Memory B cell (primary cell): ENCODE results near the gene KLRD1.
A peak's percentile ranks its signal among the peaks of the same experiment; 100 is the strongest.
"Not testable (repeated sequence)": the region's sequence is repeated elsewhere in the genome, so short reads cannot be mapped to it uniquely, and the experiment has no call there.

Experiments used
- ATAC-seq: fragments of 150-1000 bp; cut with Tn5 transposase; 2 replicates; pipeline ENCODE4 v1.10.0; 2021; ENCODE audit warnings: low read depth, mild to moderate bottlenecking, moderate library complexity
- DNase-seq, 2 donors: peaks; one replicate each; pipeline ENCODE4 v3.0.0; 2022; ENCODE audit warnings: low spot score in 2 of 2
- H3K27ac Mint-ChIP-seq: one replicate; pipeline ENCODE4 v1.8.0; 2022; ENCODE audit warnings: mild to moderate bottlenecking, moderate library complexity, mixed read lengths
- H3K27me3 Mint-ChIP-seq: one replicate; pipeline ENCODE4 v1.8.0; 2022; ENCODE audit warnings: mixed read lengths
- H3K36me3 Mint-ChIP-seq: one replicate; pipeline ENCODE4 v1.8.0; 2022; ENCODE audit warnings: mild to moderate bottlenecking, mixed read lengths
- H3K4me1 Mint-ChIP-seq: one replicate; pipeline ENCODE4 v1.8.0; 2022; ENCODE audit warnings: mixed read lengths
- H3K4me3 Mint-ChIP-seq: one replicate; pipeline ENCODE4 v1.8.0; 2022; ENCODE audit warnings: mild to moderate bottlenecking, moderate library complexity, mixed read lengths
- H3K9me3 Mint-ChIP-seq: one replicate; pipeline ENCODE4 v1.8.0; 2022; ENCODE audit warnings: mixed read lengths

KLRD1 gene

DNA sequence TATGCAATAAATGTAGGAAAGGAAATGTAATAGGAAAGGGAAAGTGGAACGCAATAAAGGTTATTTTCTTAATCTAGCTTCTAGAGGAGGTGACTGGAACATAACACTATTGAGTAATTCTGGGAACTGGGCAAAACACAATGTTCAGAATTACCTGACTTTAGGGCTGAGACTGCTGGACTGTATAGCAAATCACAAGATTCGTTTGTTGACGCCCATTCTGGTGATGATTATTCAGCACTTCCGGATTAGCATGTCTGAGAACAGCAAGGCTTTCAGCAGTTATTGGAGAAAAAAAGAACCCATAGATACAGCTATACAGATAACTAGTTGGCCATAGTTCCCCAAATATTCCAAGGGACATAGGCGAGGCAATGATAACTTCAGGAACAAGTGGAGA, 2.3 kb upstream of the KLRD1 start:
- Mint-ChIP-seq H3K36me3 (no peaks in the 10 kb centered on the region), H3K4me3 (no peak overlapping the region), H3K9me3 (no peaks in the 10 kb centered on the region), H3K27me3 (no peaks in the 10 kb centered on the region), H3K4me1 (no peaks in the 10 kb centered on the region), H3K27ac (no peak overlapping the region)
- no peak for DNase-seq
- ATAC-seq: no peak

GRCh38 chr12:10310926-10311720, 3.5 kb downstream of the KLRD1 start:
- H3K36me3 Mint-ChIP-seq: no peaks in the 10 kb centered on the region
- no peak overlapping the region for H3K27ac Mint-ChIP-seq
- no peak overlapping the region for H3K4me3 Mint-ChIP-seq
- no peak for ATAC-seq
- H3K4me1 Mint-ChIP-seq: no peaks in the 10 kb centered on the region
- no peaks in the 10 kb centered on the region for H3K9me3 Mint-ChIP-seq
- no peaks in the 10 kb centered on the region for H3K27me3 Mint-ChIP-seq
- no peak for DNase-seq

DNA sequence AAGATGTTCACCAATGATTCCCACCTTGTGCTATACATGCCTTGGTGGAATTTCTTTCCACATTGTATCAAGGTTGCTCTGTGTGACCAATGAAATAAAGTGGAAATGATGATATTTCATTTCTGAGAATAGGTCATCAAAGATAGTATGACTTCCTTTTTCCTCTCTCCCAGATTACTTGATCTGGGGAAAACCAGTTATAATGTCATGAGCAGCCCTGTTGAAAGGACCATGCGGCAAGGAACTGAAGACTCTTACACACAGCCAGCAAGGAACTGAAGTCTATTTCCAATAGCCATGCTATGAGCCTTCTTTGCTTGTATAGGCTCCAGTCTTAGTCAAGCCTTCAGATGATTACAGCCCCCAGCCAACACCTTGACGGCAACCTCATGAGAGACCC, 11.7 kb downstream of the KLRD1 start:
- H3K9me3 Mint-ChIP-seq: no peaks in the 10 kb centered on the region
- ATAC-seq (no peak), DNase-seq (no peak)
- H3K27me3 Mint-ChIP-seq: peaks cover 5% of the 10 kb centered on the region
- no peaks in the 10 kb centered on the region for H3K36me3 Mint-ChIP-seq
- no peaks in the 10 kb centered on the region for H3K4me1 Mint-ChIP-seq
- no peak overlapping the region for H3K4me3 Mint-ChIP-seq
- no peak overlapping the region for H3K27ac Mint-ChIP-seq

DNA sequence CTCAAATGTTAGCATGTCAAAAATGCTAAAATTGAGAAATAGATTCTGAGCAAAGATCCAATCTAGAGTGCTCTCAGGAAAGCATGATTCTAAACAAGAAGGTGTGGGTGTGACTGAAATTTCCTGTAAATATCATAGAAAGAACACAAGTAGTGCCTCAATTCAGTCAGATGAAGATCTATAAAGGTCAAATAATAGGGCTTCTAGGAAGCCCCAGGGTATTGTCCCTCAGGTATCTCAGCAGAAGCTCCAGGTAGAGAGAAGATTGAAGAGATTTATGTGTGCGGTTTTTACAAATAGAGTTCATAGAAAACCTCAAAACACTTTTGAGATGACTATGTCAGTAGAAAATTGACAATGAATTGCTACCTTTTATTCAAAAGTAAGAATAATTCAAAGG, 13.0 kb downstream of the KLRD1 start:
- Mint-ChIP-seq H3K4me3 (no peak overlapping the region), H3K9me3 (no peaks in the 10 kb centered on the region), H3K27me3 (peaks cover 6% of the 10 kb centered on the region), H3K4me1 (no peaks in the 10 kb centered on the region), H3K27ac (no peak overlapping the region), H3K36me3 (no peaks in the 10 kb centered on the region)
- ATAC-seq (no peak), DNase-seq (no peak)

DNA sequence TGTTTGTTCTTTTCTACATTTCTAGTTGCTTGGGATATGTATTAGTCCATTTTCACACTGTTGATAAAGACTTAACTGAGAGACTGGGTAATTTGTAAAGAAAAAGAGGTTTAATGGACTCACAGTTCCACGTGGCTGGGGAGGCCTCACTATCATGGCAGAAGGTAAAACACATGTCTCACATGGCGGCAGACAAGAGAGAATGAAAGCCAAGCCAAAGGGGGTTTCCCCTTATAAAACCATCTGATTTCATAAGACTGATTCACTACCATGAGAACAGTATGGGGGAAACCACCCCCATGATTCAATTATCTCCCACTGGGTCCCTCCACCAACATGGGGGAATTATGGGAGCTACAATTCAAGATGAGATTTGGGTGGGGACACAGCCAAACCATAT, 21.0 kb downstream of the KLRD1 start:
- not testable (repeated sequence) for H3K4me1 Mint-ChIP-seq, H3K27ac Mint-ChIP-seq, H3K36me3 Mint-ChIP-seq, H3K9me3 Mint-ChIP-seq, DNase-seq, H3K27me3 Mint-ChIP-seq, ATAC-seq, H3K4me3 Mint-ChIP-seq

DNA sequence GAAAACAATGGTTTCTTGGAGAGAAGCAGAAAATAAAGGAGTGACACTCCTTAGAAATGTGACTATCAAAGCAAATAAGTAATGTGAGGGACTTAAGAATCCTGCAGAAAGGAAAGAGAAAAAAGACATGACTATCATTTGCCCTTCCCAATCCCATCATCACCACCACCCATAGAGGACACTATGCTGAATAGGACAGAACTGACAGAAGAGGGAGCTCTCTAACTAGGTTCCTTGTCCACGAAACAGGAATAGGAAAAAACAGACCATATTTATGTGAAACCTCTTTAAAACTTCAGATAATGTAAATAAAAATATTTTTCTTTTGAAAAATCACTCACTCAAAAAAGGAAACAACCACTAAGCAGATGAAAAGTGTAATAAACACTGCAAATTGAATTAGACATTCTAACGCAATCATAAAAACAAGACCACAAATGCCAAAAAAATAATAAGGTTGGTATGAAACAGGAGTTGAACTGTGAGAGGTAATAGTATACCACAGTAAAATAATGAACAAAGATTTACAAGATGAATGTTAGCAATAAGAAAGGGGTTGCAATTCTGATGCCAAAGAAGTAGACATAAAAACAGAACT, 24.1 kb downstream of the KLRD1 start:
- Mint-ChIP-seq H3K4me1 (no peaks in the 10 kb centered on the region), H3K9me3 (peaks cover 2% of the 10 kb centered on the region), H3K4me3 (no peak overlapping the region), H3K27ac (no peak overlapping the region), H3K27me3 (no peaks in the 10 kb centered on the region), H3K36me3 (no peaks in the 10 kb centered on the region)
- ATAC-seq (peak; percentile 62), DNase-seq (peak in 1 of 2 donors; percentile 12)

GRCh38 chr12:10336196-10336595, 28.5 kb downstream of the KLRD1 start:
- ATAC-seq, H3K36me3 Mint-ChIP-seq: not testable (repeated sequence)

DNA sequence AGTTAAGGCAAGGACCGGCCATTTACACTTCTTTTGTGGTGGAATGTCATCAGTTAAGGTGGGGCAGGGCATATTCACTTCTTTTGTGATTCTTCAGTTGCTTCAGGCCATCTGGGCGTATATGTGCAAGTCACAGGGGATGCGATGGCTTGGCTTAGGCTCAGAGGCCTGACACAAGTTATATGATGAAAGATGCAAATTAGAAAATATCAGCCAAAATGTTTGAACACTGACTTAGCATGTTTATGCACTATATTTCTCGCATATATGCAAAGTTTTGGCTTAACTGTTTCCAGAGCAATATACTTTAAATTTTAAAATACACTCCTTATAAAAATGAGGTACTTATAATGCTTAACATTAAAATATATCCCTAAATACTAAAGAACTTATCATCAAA, 30.8 kb downstream of the KLRD1 start:
- not testable (repeated sequence) for ATAC-seq, H3K4me3 Mint-ChIP-seq, H3K27ac Mint-ChIP-seq, H3K36me3 Mint-ChIP-seq, DNase-seq, H3K9me3 Mint-ChIP-seq, H3K4me1 Mint-ChIP-seq, H3K27me3 Mint-ChIP-seq

More at GRCh38 chr12:10336196-10336595, 28.5 kb downstream of the KLRD1 start:
- H3K9me3 Mint-ChIP-seq, DNase-seq, H3K4me3 Mint-ChIP-seq, H3K27ac Mint-ChIP-seq, H3K27me3 Mint-ChIP-seq, H3K4me1 Mint-ChIP-seq: not testable (repeated sequence)

- DNase-seq: no peak
- no peak overlapping the region for H3K4me3 Mint-ChIP-seq
- H3K27me3 Mint-ChIP-seq: no peaks in the 10 kb centered on the region
- no peak for ATAC-seq
- H3K4me1 Mint-ChIP-seq: peaks cover 5% of the 10 kb centered on the region
- H3K36me3 Mint-ChIP-seq: no peaks in the 10 kb centered on the region
- H3K9me3 Mint-ChIP-seq: peaks cover 6% of the 10 kb centered on the region
- H3K27ac Mint-ChIP-seq: no peak overlapping the region
Measured at GRCh38 chr12:10339053-10339840, 31.6 kb downstream of the KLRD1 start.

GRCh38 chr12:10340946-10341345, 33.3 kb downstream of the KLRD1 start:
- H3K4me1 Mint-ChIP-seq, H3K27ac Mint-ChIP-seq, ATAC-seq, H3K27me3 Mint-ChIP-seq, H3K36me3 Mint-ChIP-seq, H3K4me3 Mint-ChIP-seq, H3K9me3 Mint-ChIP-seq, DNase-seq: not testable (repeated sequence)

DNA sequence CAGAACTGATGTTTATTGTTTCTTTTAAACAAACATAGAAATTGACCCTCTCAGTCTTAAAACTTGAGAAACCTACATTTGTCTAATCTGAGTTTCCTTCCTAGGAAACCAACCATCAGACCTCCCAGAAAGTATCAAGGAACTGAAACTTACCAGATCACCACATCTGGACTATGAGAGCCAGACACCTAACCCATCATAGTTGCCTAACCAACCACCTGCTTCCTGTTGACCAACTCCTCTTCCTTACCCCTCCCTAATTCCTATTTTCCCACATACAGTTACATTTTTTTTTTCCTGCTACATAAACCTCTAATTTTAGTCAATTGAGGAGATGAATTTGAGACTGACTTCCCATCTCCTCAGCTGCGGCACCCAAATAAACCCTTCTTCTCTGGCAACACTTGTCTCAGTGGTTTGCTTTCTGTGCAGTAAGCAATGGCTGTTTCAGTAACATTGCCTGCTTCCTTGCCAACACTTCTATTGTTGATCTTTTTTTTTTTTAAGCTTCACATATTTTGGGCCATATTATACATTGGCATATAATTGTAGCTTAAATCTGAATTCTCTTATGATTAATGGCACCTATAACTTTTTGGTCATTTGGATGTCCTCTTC, 34.3 kb downstream of the KLRD1 start:
- peak overlapping the region; percentile 6 for H3K27ac Mint-ChIP-seq
- no peaks in the 10 kb centered on the region for H3K27me3 Mint-ChIP-seq
- H3K36me3 Mint-ChIP-seq: no peaks in the 10 kb centered on the region
- DNase-seq: no peak
- H3K9me3 Mint-ChIP-seq: peaks cover 6% of the 10 kb centered on the region
- H3K4me1 Mint-ChIP-seq: peaks cover 5% of the 10 kb centered on the region
- peak overlapping the region; percentile 0 for H3K4me3 Mint-ChIP-seq
- ATAC-seq: peak; percentile 56

GRCh38 chr12:10351457-10351856, 43.8 kb downstream of the KLRD1 start:
- not testable (repeated sequence) for H3K9me3 Mint-ChIP-seq, H3K27ac Mint-ChIP-seq, H3K4me1 Mint-ChIP-seq, DNase-seq, H3K36me3 Mint-ChIP-seq, H3K4me3 Mint-ChIP-seq, ATAC-seq
- H3K27me3 Mint-ChIP-seq: peaks cover 11% of the 10 kb centered on the region

- Mint-ChIP-seq H3K36me3 (no peaks in the 10 kb centered on the region), H3K4me1 (no peaks in the 10 kb centered on the region), H3K27ac (no peak overlapping the region), H3K27me3 (peaks cover 13% of the 10 kb centered on the region), H3K4me3 (no peak overlapping the region), H3K9me3 (no peaks in the 10 kb centered on the region)
- DNase-seq: no peak
- ATAC-seq: no peak
Measured at GRCh38 chr12:10354071-10354470, 46.4 kb downstream of the KLRD1 start.

DNA sequence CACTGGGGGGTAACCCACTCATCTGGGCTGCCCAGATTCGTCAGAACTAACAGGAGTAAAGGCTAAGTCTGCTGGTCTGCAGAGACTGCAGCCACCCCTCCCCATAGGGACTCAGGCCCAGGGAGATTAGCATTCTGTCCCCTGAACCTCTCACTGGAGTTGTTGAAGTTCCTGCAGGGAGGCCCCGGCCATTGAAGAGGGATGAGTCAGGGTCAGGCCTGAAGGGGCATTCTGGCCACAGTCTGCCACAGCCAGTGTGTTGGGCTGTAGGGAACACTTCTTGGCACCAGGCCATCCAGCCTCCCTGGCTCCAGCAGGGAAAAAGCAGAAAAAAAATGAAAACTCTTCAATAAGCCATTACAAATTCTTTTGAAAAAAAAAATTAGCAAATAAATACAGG, 46.8 kb downstream of the KLRD1 start:
- peaks cover 13% of the 10 kb centered on the region for H3K27me3 Mint-ChIP-seq
- H3K27ac Mint-ChIP-seq: no peak overlapping the region
- no peaks in the 10 kb centered on the region for H3K36me3 Mint-ChIP-seq
- no peak for ATAC-seq
- no peak overlapping the region for H3K4me3 Mint-ChIP-seq
- no peak for DNase-seq
- H3K4me1 Mint-ChIP-seq: no peaks in the 10 kb centered on the region
- H3K9me3 Mint-ChIP-seq: no peaks in the 10 kb centered on the region
